GM12801 (cell line): ENCODE data around the gene DCC.

ENCODE experiments used
- CTCF ChIP-seq: IDR thresholded peaks from one replicate; pipeline ENCODE4 v1.5.1; 2011; ENCODE audit warnings: control low read depth; ENCODE audit not compliant: insufficient read length; ENCODE audit errors: extremely low read depth

The DCC gene

GRCh38 chr18:52936931-52937330 is 596.9 kb downstream of the DCC start:
- no peak for TF ChIP-seq CTCF

DNA sequence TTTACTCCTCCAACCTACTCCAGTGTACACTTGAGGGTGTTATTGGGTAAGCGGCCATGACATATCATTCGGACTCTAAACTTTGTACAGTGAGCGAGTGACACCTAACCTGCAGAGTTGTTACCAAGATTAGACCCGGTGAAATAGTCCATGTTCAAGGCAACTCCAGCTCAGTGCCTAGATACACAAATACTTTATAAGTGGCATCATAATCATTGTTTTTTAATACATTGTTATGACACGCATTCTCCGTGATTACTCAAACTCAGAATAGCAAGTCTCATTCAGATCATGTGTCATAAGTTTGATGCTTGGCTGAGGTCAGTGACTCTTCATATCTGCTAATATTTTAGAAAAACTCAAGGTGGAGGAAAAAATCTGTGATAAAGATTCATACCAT is 597.8 kb downstream of the DCC start:
- TF ChIP-seq CTCF: no peak

GRCh38 chr18:52945552-52945951 is 605.6 kb downstream of the DCC start:
- TF ChIP-seq CTCF: no peak

DNA sequence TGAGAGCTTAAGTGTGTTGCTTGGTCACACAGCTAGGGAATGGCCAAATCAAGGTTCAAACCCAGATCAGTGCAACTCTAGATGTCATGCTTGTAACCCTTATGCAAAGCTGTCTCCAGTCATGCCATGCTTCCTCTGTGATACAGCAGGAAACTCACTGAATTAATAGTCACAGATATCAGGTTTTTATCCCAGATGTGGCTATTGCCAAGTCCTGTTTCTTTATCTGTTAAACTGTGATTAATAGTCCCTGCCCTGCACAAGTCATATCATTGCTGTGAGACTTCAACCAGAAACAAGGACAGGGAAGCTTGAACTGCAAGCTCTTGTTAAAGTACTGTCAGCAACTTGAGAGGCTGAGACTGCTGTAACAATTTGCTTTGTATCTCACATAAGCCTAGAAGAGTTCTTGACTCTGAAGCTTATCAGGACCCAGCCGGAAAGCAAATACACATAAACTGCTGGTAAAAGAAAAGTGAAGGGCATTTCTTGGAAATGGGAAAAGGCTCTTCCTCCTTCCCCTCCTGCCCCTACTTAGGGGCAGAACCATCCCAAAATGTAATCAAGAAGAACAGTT is 609.0 kb downstream of the DCC start:
- no peak for TF ChIP-seq CTCF

GRCh38 chr18:52950155-52950554 is 610.2 kb downstream of the DCC start:
- TF ChIP-seq CTCF: no peak

DNA sequence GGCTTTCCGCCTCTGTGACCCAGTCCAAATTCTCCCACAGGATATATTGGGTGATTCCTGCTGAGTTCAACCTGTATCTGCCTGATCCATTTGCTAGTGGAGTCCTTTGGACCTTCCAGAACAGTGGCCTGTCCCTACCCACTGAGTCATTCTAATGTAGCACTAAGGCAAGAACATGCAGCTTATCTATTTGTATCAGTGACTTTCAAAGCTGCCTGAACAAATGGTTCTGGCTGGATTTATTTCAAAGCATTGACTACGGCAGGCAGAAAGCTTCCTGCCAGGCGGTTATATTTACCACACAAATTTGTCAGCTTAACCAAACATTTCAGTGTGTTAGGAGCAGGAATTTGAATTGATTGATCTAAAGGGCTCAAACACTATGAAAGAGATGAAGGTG is 613.4 kb downstream of the DCC start:
- no peak for TF ChIP-seq CTCF

GRCh38 chr18:52963481-52963880 is 623.5 kb downstream of the DCC start:
- TF ChIP-seq CTCF: no peak
